Progenitor cell of endocrine pancreas (in vitro differentiated cells): ENCODE data around the gene RPL6. TPM values are rescaled to one million over a fixed set of nuclear protein-coding genes. Genes with fewer than 3 reads are reported as not detected.

ENCODE experiments used
- DNase-seq: peaks from one replicate; pipeline ENCODE4 v3.0.0; 2021; ENCODE audit warnings: low spot score; ENCODE audit not compliant: unreplicated experiment
- H3K27ac Mint-ChIP-seq: 2 replicates; pipeline ENCODE4 v1.8.0; 2021; ENCODE audit warnings: mild to moderate bottlenecking, moderate library complexity, mixed read lengths
- H3K27me3 Mint-ChIP-seq: 2 replicates; pipeline ENCODE4 v1.8.0; 2021; ENCODE audit warnings: mixed read lengths
- H3K36me3 Mint-ChIP-seq: 2 replicates; pipeline ENCODE4 v1.8.0; 2022; ENCODE audit warnings: mixed read lengths; ENCODE audit not compliant: insufficient read depth
- H3K4me1 Mint-ChIP-seq: 2 replicates; pipeline ENCODE4 v1.8.0; 2021; ENCODE audit warnings: low read depth, mixed read lengths
- H3K4me3 Mint-ChIP-seq: 2 replicates; pipeline ENCODE4 v1.8.0; 2021; ENCODE audit warnings: low read depth, mild to moderate bottlenecking, moderate library complexity, mixed read lengths
- H3K9me3 Mint-ChIP-seq: 2 replicates; pipeline ENCODE4 v1.8.0; 2021; ENCODE audit warnings: low read depth, mixed read lengths
- CTCF ChIP-seq: fragments of 200-600 bp; sonication (generic); IDR thresholded peaks from one replicate; pipeline ENCODE4 v1.5.0; 2021; ENCODE audit warnings: antibody characterized with exemption, mild to moderate bottlenecking; ENCODE audit not compliant: unreplicated experiment
- total RNA-seq: library from RNA; stranded (reverse); gene quantifications from 2 replicates; pipeline ENCODE4 v1.2.1, GENCODE V29; 2021

Gene RPL6
- total RNA-seq, 1 donor from 2014 or later: 1,626 TPM

- Mint-ChIP-seq H3K4me3 (no peak overlapping the region), H3K27me3 (no peaks in the 10 kb centered on the region), H3K27ac (no peak overlapping the region), H3K36me3 (no peaks in the 10 kb centered on the region), H3K9me3 (no peaks in the 10 kb centered on the region), H3K4me1 (peaks cover under 1% of the 10 kb centered on the region)
- no peak for DNase-seq
- TF ChIP-seq CTCF: no peak
Measured at GRCh38 chr12:112425582-112426382, 16.4 kb upstream of the RPL6 start.

GRCh38 chr12:112424126-112424525 is 14.7 kb upstream of the RPL6 start:
- H3K4me3 Mint-ChIP-seq: no peak overlapping the region
- no peak for TF ChIP-seq CTCF
- no peaks in the 10 kb centered on the region for H3K27me3 Mint-ChIP-seq
- no peak for DNase-seq
- H3K4me1 Mint-ChIP-seq: peaks cover 8% of the 10 kb centered on the region
- H3K36me3 Mint-ChIP-seq: no peaks in the 10 kb centered on the region
- H3K27ac Mint-ChIP-seq: no peak overlapping the region
- H3K9me3 Mint-ChIP-seq: no peaks in the 10 kb centered on the region

GRCh38 chr12:112422531-112422930 is 13.1 kb upstream of the RPL6 start:
- no peak for TF ChIP-seq CTCF
- H3K9me3 Mint-ChIP-seq: no peaks in the 10 kb centered on the region
- no peaks in the 10 kb centered on the region for H3K27me3 Mint-ChIP-seq
- no peak overlapping the region for H3K27ac Mint-ChIP-seq
- peaks cover 10% of the 10 kb centered on the region for H3K4me1 Mint-ChIP-seq
- no peaks in the 10 kb centered on the region for H3K36me3 Mint-ChIP-seq
- no peak for DNase-seq
- no peak overlapping the region for H3K4me3 Mint-ChIP-seq

GRCh38 chr12:112421363-112421762 is 12.0 kb upstream of the RPL6 start:
- Mint-ChIP-seq H3K36me3 (no peaks in the 10 kb centered on the region), H3K4me1 (peaks cover 10% of the 10 kb centered on the region), H3K4me3 (no peak overlapping the region), H3K27ac (no peak overlapping the region), H3K27me3 (no peaks in the 10 kb centered on the region), H3K9me3 (no peaks in the 10 kb centered on the region)
- DNase-seq: no peak
- TF ChIP-seq CTCF: no peak

- peaks cover 10% of the 10 kb centered on the region for H3K4me1 Mint-ChIP-seq
- H3K9me3 Mint-ChIP-seq: no peaks in the 10 kb centered on the region
- H3K27me3 Mint-ChIP-seq: no peaks in the 10 kb centered on the region
- DNase-seq: no peak
- H3K27ac Mint-ChIP-seq: peak overlapping the region; percentile 99
- H3K4me3 Mint-ChIP-seq: peak overlapping the region; percentile 92
- H3K36me3 Mint-ChIP-seq: no peaks in the 10 kb centered on the region
- TF ChIP-seq CTCF: no peak
Measured at GRCh38 chr12:112420740-112421139, 11.3 kb upstream of the RPL6 start.
